CD4-positive, alpha-beta T cell treated with Interleukin-10 for 1 hour (primary cell): ENCODE results near the gene HOXB7.

Source experiments
- DNase-seq: peaks from one replicate; pipeline ENCODE4 v3.0.0-alpha.2; 2020

HOXB7 gene

DNA sequence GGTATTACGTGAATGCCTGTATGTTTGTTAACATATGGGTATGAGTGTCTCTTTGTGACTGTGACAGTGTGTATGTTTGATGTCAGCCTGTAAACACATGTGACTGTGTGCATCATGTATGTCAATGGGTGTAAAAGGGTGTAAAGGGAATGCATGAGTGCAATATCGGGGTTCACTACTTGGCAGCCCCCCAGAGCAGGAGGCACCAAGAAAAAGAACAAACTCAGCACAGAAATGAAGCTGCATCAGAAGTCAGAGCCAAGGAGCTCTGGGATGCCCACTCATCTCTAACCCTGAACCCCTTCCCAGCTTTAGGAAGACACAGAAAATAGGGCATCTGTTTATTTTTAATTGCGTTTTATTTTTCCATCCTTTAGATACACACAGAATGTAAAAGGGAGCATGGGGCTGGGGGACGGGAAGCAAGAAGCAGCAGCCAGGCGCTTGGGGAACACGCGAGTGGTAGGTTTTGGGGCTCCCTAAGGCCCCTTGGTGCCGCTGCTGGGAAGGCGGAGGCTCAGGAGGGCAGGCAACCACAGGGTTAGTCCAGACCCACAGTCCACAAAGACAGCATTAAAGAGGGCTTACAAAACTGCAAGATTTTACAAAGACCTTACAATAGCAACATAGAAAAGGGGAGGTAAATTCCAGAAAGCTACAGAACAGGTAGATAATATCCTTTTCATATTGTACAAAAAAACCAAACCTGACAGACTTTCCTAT is 3.8 kb downstream of the HOXB7 start:
- no peak for DNase-seq

DNA sequence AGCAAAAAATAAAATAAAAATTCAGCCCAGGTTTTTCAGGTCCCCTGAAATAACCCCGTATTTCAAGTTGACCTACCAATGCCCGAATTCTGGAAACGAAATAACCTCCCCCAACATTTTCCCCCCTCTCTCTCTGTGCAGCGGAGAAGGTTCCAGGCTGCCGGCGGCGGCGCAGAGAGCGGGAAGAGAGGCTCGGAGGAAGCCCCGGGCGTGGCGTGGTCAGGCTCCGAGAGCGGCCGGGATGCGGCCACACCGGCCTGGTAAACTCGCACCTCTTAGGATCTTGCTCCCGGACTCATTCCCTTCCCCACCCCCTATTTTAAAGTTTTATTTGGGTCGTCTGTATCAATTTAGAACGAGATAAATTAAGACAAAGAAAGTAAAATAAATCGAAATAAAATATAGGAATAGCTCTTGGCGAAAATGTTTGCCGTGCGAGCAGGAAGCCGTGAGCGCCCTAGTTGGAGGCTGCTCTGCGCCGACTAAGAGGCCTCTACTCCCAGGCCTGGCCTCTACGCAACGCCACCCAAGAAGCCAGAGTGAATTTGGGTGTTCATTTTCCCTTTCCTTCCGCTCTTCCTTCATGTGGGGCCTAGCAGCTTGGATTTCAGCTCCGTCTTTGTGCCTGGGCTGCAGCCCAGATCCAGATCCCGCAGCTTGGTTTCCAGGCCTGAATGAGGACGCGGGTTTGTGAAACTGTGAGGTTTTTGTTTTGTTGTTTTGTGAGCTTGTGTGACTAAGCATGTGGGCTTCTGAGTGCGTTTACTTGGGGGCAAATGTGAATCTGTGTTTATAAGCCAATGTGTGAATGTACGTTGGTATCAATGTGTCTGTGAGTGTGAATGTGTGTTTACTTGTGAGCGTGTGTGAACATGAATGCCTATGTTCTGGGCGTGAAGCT is 4.6 kb downstream of the HOXB7 start:
- DNase-seq, result no peak

DNA sequence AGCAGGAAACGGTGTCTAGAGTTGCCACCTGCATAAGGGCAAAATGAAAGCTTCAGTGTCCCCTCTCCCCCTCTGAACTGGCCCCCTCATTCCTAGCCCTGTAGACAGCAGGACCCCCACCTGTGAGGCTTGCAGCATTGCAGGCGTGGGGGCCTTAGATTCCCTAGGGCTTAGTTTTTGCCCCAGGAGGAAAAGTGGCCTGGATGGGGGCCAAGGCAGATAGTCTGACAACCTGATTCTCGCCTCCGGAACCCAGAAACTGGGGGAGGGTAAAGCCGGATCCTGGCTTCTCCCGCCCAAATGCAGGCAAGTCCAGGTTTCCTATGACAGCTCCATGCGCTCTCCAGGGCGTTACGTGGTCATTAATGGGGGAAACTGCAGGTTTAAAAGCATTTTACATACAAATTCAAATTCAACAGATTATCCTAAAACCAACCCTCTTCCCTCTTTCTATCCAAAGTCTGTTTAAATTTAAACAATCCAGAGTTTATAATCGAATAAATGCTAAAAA is 5.4 kb downstream of the HOXB7 start:
- no peak for DNase-seq

DNA sequence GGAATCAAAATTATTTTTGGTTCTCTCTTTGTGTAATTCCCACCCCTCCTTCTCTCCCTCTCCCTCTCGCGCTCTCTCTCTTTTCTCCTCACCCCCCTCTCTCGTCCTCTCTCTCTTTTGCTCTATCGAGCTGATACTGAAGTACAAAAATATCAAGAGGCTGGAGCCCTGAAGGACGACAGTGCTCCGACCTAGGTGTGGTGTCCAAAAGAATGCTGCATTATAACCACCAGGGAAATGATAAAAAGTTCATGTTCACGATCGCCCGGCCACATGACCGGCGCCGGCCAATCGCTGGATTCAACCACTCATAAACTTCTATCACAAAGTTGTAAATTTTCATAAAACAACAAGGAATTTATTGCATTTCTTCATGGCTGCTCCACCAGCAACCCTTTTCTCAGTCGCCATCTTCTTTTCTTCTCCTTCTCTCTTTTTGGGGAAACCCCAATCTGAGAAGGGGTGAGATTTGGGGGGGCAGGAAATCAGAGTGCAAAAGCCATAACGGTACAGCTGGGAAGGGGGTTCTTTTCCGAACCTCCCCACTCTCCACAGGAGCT is 6.0 kb downstream of the HOXB7 start, which contains the start of gene HOXB6:
Gene HOXB6, minus strand, starts transcription at position 217 of the 560 bp plus-strand sequence. CDS start 6,836 bp downstream, outside the sequence.
- DNase-seq, result no peak

DNA sequence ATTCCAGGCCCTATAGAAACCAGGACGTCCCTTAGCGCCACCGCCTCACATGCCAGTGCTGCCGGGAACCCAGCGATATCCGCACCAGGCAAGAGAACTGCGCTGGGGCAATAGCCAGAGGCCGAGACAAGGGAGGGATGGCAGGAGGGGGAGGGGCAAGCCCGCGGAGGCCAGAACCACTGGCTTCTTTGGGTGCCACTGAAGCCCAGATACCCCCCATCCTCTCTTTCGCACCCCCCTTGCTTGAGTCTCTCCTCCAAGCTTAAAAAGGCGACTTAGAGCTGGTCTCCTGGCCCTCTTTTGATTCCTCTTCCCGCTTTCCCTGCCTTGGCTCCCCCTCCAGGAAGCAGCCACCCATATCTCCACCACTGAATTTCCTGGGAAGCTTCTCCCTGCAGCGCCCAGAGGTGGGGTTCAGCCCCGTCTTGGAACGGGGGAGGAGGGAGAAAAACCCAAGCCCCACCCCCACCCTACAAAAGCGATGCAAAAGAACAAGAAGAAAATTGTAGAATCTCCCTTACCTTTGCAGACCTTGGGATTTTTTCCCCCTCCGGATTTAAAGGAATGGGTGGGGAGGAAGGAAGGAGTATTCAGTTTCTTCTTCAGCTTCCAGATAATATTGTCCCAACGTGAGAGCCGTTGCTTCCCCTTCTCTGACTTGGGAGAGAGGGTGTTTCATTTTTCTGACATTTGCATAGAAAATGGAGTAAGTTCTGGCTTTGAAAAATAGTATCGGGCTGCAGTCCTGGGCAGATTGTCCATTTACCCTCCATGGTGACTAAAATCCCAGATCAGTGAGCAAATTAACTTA is 6.7 kb downstream of the HOXB7 start:
- no peak for DNase-seq

DNA sequence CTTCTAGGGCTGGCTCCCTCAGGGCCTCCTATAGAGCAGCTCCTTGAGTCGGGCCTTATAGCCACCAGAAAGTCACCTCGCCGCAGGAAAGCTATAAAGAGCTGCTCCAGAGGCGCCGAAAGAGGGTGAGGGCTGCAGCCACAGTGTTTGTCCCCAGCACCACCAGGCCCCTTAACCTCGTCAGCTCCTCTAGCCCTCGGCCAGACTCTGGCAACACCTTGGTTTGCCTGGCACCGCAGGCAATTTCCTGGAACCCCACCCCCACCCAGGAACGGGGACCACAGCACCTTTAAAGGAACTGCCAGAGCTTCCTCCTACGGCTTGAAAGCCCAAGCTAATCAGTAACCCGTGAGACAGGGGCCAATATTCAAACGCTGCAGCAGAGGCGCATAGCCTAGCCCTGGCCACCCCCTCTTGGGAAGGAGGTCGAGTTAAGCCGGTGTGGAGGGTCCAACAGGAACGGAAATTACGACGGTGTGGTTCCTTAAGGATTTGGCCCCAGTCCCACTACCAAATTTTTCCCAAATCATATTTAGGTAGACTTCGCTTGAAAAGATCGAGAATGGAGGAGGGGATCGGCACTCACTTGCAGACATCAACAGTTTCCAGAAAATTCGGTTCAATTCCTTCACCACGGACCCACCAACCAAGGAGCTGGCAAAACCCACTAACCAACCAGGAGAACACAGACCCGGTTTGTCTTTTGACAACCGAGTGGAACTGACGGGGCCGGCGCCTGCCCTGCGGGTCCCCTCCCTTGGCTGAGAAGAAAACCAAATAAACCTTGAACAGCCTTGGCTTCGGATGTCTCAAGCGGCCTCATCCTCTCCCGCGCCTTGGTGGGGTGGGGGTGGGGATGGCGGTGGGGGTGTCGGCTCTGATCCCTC is 9.0 kb downstream of the HOXB7 start:
- no peak for DNase-seq

DNA sequence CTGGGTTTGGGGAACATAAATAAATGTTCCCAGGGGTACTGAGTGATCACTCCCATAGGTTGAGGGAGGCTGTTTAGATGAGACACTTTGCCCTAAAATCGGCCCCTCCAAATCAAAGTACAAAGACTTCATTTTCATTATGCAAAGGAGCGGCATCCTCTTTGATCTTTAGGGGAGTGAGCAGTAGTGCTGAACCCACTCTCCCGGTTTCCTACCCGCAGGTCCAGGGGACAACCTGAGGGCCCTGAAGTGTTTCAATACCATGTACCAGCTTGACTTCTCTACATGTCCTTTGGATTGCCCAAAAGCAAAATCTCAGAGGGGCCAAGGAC is 9.6 kb downstream of the HOXB7 start:
- DNase-seq, result no peak

DNA sequence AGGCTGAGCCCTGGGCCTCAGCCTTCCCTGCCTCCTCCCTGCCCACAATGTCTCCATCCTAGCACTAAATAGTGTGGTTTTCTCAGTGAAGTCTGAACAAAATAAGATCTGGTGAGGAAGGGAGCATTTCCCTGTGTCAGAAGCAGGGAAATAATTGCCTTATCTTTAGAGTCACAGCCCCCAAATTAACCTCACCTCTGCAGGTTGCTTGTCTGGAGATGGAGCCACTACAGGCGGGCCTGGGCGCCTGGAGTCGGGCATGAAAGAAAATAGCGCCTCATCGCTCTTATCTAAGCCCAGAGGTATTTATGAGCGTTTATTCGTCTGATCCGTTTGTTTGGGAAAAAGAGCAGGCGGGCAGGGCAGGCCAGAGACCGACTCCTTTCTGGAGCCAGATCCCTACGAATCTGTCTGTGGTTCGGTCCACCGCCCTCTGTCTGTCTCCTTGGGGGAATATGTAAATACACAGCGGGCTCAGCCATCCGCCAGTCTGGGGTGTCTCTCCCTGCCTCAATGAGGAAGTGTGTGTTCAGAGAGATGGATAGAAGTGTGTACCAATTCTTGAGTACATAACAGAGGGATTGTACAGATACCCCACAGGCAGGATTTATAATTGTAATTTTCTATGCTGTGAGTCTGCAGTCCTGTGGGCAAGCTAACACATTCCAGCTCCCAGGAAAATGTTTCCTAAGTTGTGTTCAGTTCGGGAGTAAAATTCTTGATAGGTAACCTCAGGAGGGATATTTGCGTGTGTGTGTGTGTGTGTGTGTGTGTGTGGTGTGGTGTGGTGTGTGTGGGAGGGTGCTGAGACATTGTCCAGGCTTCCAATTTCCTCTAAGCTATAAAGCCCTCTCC is 10.3 kb downstream of the HOXB7 start:
- DNase-seq, result no peak

DNA sequence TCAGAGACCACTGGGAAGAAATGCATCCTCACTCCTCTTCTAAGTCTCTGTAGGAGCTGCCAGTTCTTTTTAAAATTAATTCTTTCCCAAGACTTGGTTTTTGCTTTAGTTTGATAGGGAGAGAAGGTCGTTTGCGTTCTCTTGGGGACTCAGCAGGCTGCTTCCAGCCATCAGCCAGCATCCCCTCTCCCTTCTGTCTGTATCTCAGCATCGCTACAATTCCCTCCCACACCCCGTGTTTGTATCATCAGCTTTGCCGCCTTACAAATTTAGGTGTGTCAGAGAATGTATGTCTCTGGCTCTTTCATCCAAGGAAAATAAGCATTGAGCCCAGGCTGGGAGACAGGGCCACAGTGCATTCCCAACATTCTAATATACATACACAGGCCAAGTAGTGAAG is 11.5 kb downstream of the HOXB7 start:
- DNase-seq, result no peak

DNA sequence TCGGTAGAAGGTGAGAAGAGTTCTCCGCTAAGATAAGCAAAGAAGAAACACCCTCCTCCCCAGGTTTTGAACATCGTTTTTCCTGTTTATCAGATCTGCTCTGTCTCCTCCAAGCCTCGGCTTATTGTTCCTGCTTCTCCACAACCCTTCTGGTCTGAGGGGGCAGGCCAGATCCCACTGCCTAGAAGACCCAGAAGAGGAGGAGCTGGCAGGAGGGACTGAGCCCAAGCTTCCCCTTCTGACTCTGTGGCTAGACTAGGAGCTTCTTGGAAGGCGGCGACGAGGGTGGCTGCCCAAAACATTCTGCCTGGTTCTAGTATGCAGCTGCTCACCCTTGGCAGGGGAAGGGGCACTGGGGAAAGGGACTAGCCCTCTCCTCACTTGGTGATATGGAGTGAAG is 12.1 kb downstream of the HOXB7 start:
- DNase-seq, result no peak

DNA sequence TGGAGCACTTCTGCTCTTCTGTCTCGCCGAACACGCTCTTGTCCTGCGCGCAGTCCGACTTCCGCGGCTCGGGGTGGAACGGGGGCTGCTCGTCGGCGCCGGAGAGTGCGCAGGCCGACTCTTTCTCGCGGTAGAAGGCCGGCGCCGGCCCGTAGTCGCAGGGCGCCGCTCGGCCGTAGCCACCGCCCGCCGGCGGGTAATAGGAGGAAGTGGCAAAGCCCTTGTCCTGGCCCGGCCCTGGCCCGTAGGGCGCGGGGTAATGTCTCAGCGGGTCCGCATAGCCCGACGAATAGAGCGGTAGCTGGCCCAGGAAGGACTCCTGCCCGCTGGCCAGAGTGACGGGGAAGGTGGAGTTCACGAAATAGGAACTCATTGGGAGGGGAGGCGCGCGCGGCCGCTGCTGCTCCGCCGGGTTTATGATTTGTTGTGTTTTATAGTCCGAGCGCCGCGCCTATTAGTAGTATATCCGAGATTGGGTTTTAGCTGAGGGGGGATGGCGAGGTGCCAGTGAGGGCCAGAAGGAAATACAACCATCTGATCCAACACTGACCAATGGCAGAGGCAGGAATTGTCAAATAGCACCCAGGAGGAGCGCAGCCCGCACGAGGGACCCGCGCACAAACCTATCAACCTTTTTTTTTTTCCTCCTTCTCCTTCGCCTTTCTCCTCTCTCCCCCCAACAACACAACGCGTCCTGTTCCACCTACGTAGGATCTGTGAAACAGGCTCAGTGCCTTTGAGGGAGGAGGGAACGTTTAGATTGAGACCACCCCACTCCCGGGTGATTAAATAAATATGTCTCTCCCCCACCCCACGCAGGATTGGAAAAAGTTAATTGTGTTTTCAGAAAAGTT is 12.8 kb downstream of the HOXB7 start:
- DNase-seq, result peak; percentile 47

DNA sequence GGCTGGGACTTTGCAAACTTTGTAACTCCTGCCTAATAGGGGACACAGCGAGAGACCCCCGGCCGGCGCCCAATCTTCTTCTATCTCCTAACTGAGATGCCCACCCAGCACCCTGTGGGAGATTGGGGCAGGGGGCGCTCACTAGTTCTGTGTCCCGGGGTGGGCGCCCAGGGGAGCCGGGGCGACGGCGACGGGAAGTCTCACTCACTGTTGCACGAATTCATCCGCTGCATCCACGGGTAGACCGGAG is 13.4 kb downstream of the HOXB7 start:
- DNase-seq, result no peak

DNA sequence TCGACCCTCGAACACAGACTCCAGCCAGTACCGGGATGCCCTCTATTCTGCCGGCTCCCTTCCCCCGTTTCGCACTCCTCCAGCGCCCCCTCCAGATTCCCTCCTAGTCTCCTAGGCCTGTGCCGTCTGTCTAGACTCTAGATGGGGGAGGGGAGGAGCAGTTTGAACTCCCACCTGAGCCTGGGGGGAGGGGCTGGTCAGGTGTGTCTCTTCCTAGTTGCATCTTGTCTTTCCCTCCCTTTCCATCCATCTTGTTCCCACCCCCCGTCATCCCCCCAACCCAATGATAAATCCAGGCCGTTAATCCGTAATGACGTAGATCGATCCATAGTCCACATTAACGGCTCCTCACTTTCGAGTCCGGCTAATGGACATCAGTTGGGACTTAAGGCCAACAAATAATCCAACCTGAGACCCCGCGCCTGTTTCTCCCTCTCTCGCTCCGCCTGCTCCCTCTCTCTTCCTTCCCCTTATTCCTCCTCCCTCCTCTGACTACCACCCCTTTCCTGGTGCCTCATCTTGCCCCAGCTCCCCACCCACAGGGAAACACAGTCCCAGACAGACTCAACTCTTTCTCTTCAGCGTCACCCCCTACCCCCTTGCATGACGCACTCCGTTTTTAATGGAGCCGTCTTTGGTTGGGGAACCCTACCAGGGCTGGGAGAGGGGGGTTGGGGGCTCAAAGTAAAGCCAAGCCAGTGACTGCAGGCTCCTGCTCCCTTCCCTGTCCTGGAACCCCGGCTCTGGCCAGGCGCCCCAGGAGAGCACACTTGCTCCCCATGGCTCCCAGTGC is 13.9 kb downstream of the HOXB7 start:
- no peak for DNase-seq

DNA sequence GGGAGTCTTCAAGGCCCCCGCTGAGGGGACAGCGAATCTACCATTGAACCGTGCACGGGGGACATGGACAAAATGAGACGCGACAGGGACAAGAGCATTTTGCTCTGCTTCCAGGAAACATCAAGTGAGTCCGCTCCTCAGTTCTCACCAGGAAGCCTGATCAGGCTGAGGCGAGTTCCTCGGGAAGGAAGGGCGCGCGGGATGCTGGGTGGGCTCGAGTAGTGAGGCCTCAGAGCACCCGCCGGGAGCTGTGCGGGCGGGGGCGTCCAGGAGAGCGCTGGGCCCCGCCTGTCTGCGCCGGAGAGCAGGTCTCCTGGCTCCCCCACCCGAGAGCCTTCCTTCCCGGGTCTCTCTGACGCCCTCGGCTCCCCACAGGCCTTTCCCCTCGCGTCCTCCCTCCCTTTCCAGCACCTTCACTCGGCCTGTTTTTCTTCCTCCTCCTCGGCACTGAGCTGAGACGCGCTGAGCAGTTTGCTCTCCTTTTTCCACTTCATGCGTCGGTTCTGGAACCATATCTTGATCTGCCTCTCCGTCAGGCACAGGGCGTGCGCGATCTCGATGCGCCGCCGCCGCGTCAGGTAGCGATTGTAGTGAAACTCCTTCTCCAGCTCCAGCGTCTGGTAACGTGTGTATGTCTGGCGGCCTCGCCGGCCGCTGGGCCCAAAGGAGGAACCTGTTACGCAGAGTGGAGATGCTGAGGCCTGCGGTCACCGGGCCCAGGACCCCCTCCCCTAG is 14.7 kb downstream of the HOXB7 start:
- DNase-seq, result no peak

DNA sequence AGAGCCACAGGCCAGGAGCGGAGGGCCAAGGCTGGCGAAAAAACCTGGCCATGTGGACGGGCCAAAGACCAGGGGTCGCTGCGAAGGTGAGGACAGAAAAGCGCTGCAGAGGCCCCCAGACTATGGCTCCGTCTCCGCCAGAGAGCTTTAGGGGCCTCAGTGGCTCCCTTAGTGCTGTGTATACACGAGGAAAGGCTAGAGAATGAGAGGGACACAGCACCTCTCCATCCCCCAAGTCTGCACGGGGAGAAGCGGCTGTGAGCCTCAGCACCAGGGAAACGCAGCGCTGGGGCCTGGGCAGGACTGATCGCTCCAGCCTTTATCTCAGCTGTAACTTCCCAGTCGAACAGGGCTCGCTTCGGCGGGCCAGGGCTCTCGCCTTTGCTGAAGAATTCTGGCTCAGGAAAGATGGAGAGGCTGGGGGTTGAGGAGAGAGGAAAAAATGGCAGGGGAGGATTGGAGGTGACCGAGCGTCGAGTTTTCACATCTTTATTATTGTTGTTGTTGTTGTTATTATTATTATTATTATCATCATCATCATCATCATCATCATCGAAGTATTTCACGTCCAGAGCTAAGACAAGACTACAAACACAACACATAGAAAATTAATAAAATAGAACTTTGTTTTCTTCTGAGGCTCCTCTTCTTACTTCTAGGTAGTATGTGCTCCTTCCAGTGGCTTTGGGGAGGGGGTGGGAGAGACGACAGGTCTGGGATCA is 15.4 kb downstream of the HOXB7 start:
- DNase-seq, result no peak

DNA sequence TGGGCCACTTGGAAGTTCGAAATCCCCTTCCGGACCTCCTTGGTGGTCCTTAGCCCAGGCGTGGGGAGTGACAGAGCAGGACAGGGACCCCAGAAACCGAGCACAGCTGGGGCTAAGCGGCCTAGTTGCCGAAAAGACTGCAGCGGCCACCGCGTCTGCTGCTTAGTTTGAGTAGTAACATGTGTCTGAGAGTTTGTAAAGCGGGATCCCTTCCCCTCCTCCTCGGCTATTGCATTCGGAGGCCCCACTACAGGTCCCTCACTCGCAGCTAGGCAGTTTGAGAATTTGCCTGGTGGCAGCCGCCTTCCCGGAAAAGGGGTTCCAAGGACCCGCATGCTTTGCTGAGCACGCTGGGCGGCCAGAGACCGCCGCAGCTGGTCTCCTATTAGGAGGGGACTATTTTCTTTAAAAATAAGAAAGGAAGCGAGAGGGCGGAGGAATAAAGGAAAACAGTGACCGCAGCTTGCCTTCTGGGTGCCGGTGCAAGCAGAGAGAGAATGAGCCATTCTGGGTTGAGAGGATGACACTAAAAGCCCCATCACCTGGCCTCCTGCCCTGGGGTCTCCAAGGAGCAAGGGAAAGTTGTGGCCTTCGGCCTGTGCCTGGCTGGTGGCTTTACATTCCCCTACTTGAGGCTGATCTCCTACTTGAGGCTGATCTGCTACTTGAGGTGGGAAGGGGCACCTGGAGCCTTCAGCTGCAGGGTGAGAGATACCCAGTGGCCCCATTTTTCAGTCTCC is 16.1 kb downstream of the HOXB7 start:
- DNase-seq, result no peak
